Body of pancreas (tissue), 4 donors: Measurements from ENCODE around the gene GNE. TPM values are rescaled to one million over a fixed set of nuclear protein-coding genes. Genes with fewer than 3 reads are reported as not detected.
"Not testable (repeated sequence)": the region's sequence is repeated elsewhere in the genome, so short reads cannot be mapped to it uniquely, and the experiment has no call there.

Experiments
- ATAC-seq: fragments of 150-250 bp; one replicate; pipeline ENCODE4 v1.9.1; 2016
- DNase-seq, 4 donors: peaks; one replicate each; pipeline ENCODE4 v3.0.0-alpha.2; 2019
- H3K27ac ChIP-seq, 4 donors: fragments of 200-600 bp; sonication (generic); 1 replicate in 3 of 4; 2 replicates in 1 of 4; pipeline versions ENCODE4 v1.5.1 to v1.6.1; 2016 to 2019; ENCODE audit warnings: mild to moderate bottlenecking in 1 of 4, mixed read lengths in 1 of 4, moderate library complexity in 1 of 4
- H3K27me3 ChIP-seq, 2 donors: fragments of 200-600 bp; sonication (generic); one replicate each; pipeline ENCODE4 v1.6.0; 2016; ENCODE audit warnings: mild to moderate bottlenecking in 1 of 2
- H3K36me3 ChIP-seq, 2 donors: fragments of 200-600 bp; sonication (generic); replicated peaks in 1 of 2; 2 replicates each; pipeline ENCODE4 v1.5.1; 2016; ENCODE audit warnings: low read depth in 2 of 2; ENCODE audit not compliant: insufficient read depth in 1 of 2
- H3K4me1 ChIP-seq: fragments of 200-600 bp; sonication (generic); one replicate; pipeline ENCODE4 v1.6.0; 2016
- H3K4me3 ChIP-seq, 2 donors: fragments of 200-600 bp; sonication (generic); 1 replicate in 1 of 2; 2 replicates in 1 of 2; pipeline ENCODE4 v1.5.1; 2016 to 2019
- H3K9me3 ChIP-seq, 3 donors: fragments of 200-600 bp; sonication (generic); 1 replicate in 2 of 3; 2 replicates in 1 of 3; pipeline ENCODE4 v1.5.1; 2016
- POLR2A ChIP-seq, 3 donors: fragments of 450-650 bp; IDR thresholded peaks; one replicate each; pipeline ENCODE4 v1.6.1; 2016; ENCODE audit warnings: antibody characterized with exemption in 3 of 3, mild to moderate bottlenecking in 2 of 3
- WGBS, 2 donors: methylation state at CpG; one replicate each; pipeline ENCODE4 v1.1.5; 2017; 5-methylcytosine and 5-hydroxymethylcytosine counted together
- intact Hi-C: fragments of 100-400 bp; cut with DNase I; formaldehyde crosslinking; loops from one replicate; pipeline ENCODE4 v1.15.1; 2023
- total RNA-seq, 2 donors: library from RNA; depleted of rRNA; stranded (reverse); fragments of >200 nt; gene quantifications; one replicate each; pipeline ENCODE4 v1.1.0, GENCODE V29; 2016
- TF ChIP-seq, protein P1 (sequence below), 7 experiments: fragments of 450-650 bp in 4 of 7; fragments of 200-600 bp in 3 of 7; sonication (generic) in 3 of 7; IDR thresholded peaks; one replicate each; pipeline ENCODE4 v1.5.1; 2016 to 2019; ENCODE audit warnings: antibody characterized with exemption in 7 of 7

The GNE gene
- total RNA-seq, 2 donors from 2014 or later = 7.3 to 15.8 TPM

DNA sequence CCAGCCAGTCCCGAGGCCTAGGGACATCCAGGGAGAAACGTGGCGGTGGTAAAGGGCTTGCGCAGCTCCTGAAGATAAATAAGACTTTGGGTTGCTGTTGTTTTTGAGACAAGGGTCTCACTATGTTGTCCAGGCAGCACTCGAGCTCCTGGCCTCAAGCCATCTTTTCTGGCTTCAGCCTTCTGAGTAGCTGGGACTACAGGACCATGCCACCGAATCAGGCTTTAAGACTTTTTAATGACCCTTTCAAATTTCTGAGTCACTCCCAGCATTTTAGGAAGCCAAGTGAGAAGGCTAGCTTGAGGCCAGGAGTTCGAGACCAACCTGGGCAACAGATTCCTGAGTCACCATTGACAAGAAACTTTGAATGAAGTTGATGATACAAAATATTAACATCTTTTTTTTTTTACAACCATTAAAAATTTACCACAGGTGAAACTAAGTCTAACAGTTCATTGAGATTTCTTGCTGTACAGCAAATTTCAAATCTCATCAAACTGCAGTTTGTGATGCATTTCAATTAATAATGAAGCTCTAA, 817 bp upstream of the GNE start:
- TF ChIP-seq, protein P1, sequence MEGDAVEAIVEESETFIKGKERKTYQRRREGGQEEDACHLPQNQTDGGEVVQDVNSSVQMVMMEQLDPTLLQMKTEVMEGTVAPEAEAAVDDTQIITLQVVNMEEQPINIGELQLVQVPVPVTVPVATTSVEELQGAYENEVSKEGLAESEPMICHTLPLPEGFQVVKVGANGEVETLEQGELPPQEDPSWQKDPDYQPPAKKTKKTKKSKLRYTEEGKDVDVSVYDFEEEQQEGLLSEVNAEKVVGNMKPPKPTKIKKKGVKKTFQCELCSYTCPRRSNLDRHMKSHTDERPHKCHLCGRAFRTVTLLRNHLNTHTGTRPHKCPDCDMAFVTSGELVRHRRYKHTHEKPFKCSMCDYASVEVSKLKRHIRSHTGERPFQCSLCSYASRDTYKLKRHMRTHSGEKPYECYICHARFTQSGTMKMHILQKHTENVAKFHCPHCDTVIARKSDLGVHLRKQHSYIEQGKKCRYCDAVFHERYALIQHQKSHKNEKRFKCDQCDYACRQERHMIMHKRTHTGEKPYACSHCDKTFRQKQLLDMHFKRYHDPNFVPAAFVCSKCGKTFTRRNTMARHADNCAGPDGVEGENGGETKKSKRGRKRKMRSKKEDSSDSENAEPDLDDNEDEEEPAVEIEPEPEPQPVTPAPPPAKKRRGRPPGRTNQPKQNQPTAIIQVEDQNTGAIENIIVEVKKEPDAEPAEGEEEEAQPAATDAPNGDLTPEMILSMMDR (IDR thresholded peaks at IDR 0.05) = no peak
- TF ChIP-seq POLR2A (IDR thresholded peaks at IDR 0.05) = no peak
- no peaks in the 10 kb centered on the region for H3K36me3 ChIP-seq
- peaks cover 14% of the 10 kb centered on the region for H3K4me1 ChIP-seq
- H3K27ac ChIP-seq = peak overlapping the region; percentile 88 to 96 (median 93)
- intact Hi-C loops = no loop called here
- H3K27me3 ChIP-seq = no peaks in the 10 kb centered on the region
- DNase-seq = peak in 2 of 4 donors; percentile 8 to 20
- H3K9me3 ChIP-seq = no peaks in the 10 kb centered on the region
- H3K4me3 ChIP-seq = peak overlapping the region in 1 of 2 donors; percentile 88
- WGBS, 2 donors = 39 to 41% methylated on average over 6 to 7 of the region's 7 CpGs
- peak; percentile 3 for ATAC-seq

DNA sequence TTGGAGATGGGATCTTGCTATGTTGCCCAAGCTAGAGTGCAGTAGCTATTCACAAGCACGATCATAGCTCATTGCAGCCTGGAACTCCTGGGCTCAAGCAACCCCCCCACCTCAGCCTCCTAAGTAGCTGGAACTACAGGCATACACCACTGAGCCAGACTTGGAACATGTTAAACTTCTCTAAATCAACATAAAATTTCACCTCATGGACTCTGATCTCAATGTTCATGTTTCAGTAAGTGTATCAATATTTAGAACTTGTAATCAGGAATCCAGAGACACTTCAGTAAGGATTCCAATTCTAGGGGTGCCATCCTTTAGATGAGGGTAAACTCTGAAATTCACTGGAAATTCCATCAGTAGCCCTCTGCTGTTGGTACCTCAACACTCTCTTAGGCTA, 6.8 kb downstream of the GNE start:
- 96 to 100% methylated on average over 1 of the region's 1 CpG for WGBS, 2 donors
- no peaks in the 10 kb centered on the region for H3K9me3 ChIP-seq
- DNase-seq = no peak
- intact Hi-C loops = no loop called here
- no peak for TF ChIP-seq POLR2A (IDR thresholded peaks at IDR 0.05)
- TF ChIP-seq, protein P1 (IDR thresholded peaks at IDR 0.05) = no peak
- no peaks in the 10 kb centered on the region for H3K36me3 ChIP-seq
- no peak overlapping the region for H3K27ac ChIP-seq
- no peak for ATAC-seq
- H3K4me3 ChIP-seq = no peak overlapping the region
- H3K4me1 ChIP-seq = no peaks in the 10 kb centered on the region
- H3K27me3 ChIP-seq = no peaks in the 10 kb centered on the region

DNA sequence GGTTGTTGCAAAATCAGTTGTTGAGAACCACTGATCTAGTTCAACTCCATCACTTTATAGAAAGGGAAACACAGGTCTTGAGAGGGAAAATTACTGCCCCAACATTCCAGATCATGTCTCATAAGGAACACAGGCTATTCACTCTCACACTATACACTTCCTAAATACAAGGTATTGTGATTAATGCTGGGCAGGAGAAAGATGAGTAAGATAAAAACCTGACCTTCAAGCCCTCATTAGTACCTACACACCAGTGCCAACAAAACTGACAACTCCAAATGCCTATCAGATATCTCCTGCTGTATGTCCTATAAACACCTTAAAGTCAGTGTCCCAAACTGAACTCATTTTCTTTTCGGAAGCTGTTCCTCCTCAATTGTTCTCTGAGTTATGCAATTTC, 8.2 kb downstream of the GNE start:
- Histone ChIP-seq H3K4me1 (no peaks in the 10 kb centered on the region), H3K36me3 (peaks cover 0 to 2% of the 10 kb centered on the region in 2 donors), H3K9me3 (no peaks in the 10 kb centered on the region), H3K27ac (no peak overlapping the region), H3K27me3 (no peaks in the 10 kb centered on the region), H3K4me3 (no peak overlapping the region)
- DNase-seq (no peak), ATAC-seq (no peak)
- 77 to 91% methylated on average over 1 of the region's 1 CpG for WGBS, 2 donors
- no peak for TF ChIP-seq POLR2A (IDR thresholded peaks at IDR 0.05)
- TF ChIP-seq, protein P1 (IDR thresholded peaks at IDR 0.05) = no peak
- intact Hi-C loops = no loop called here

DNA sequence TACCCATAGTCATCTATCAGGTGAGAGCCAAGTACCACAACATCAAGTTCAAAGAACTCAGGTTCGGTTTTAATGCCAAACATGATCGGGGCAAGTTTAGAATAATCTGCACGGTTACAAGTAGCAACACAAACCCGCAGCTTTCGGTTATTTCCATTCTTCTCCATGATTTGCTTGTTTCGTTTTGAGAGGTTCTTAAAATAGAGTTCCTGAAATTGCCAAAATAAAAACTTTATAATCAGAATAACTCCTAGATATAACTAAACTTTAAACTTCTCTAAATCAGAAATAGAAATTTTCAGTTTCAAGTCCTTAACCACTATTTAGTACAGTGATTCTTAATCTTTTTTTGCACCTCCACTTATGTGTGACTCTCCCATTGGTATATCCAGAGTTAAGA, 9.1 kb downstream of the GNE start:
- Histone ChIP-seq H3K27me3 (no peaks in the 10 kb centered on the region), H3K4me1 (no peaks in the 10 kb centered on the region), H3K4me3 (no peak overlapping the region), H3K36me3 (peaks cover 0 to 2% of the 10 kb centered on the region in 2 donors), H3K9me3 (no peaks in the 10 kb centered on the region), H3K27ac (no peak overlapping the region)
- TF ChIP-seq, protein P1 (IDR thresholded peaks at IDR 0.05) = no peak
- no peak for TF ChIP-seq POLR2A (IDR thresholded peaks at IDR 0.05)
- 84 to 89% methylated on average over 6 of the region's 6 CpGs for WGBS, 2 donors
- ATAC-seq (no peak), DNase-seq (no peak)
- intact Hi-C loops = no loop called here

DNA sequence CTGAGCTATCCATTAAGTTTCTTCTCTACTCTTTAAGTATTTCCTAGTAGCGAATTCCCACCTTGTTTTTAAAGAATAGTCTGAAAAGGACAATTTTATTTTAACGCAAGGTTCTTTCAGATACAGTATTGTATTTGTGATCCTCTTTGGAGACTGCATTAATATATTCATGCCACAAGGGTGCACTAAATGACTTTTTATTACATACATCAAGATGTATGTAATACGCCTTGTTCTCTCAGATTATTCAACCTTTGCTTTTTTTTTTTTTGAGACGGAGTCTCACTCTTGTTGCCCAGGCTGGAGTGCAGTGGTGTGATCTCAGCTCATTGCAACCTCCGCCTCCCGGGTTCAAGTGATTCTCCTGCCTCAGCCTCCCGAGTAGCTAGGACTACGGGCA, 10.2 kb downstream of the GNE start:
- intact Hi-C loops, H3K4me3 ChIP-seq, H3K4me1 ChIP-seq, H3K27ac ChIP-seq, H3K27me3 ChIP-seq, H3K9me3 ChIP-seq, DNase-seq, ATAC-seq, H3K36me3 ChIP-seq: not testable (repeated sequence)
- TF ChIP-seq, protein P1 (IDR thresholded peaks at IDR 0.05) = peak in 6 of 7 experiments; percentile 18 to 55 (median 50)
- 64 to 68% methylated on average over 8 of the region's 8 CpGs for WGBS, 2 donors
